Forelimb muscle (tissue), 1 donor: ENCODE data around the gene UNC50. TPM values are rescaled to one million over a fixed set of nuclear protein-coding genes. Genes with fewer than 3 reads are reported as not detected.

Experiments used
- DNase-seq: peaks from one replicate; pipeline ENCODE4 v3.0.0-alpha.2; 2013; ENCODE audit warnings: low read depth
- polyA plus RNA-seq: library from polyadenylated mRNA; unstranded; fragments of 120-200 nt; gene quantifications from one replicate; pipeline ENCODE4 v1.2.1, GENCODE V29; 2013; ENCODE audit not compliant: insufficient read length

The UNC50 gene, protein sequence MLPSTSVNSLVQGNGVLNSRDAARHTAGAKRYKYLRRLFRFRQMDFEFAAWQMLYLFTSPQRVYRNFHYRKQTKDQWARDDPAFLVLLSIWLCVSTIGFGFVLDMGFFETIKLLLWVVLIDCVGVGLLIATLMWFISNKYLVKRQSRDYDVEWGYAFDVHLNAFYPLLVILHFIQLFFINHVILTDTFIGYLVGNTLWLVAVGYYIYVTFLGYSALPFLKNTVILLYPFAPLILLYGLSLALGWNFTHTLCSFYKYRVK
- polyA plus RNA-seq, result 27.1 TPM

GRCh38 chr2:98608116-98608961 lies at the start of gene UNC50, which contains the start of gene COA5:
Gene UNC50, plus strand, starts transcription at chr2:98608589. Its CDS starts 1,171 bp downstream, at chr2:98609760.
Gene COA5, minus strand, starts transcription at chr2:98608512. Its CDS starts 107 bp downstream, at chr2:98608405.
- DNase-seq, result peak; percentile 63

DNA sequence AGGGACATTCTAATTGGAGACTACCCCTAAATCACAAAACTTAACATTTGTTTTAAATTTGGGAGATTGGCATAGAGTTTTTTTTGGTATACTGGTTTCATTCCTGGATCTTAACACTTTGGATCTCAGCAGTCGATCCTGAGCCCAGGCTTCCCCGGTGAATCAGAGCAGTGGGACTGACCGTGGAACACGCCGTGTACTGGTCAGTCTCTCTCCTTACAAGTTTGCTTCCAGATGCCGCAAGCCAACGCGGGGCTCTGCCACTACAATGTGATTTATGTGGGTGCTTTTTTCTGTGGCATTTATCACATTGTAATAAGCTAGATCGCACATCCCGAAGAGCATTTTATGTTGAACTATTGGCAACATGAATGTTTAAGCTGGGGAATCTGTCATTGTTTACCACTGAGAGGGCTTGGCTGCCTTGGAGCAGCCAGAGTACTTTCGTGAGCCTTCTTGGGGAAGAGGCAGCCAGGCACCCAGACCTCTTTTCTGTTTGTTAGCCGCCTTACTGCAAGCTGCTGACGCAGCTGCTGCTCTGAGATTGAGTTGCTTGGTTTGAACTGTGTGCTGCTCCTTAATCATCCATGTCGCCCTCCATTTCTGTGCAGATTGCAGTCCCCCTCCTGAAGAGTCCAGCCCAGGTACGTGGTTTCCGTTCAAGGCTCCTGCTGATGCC lies 49.4 kb upstream of the UNC50 start:
- no peak for DNase-seq

DNA sequence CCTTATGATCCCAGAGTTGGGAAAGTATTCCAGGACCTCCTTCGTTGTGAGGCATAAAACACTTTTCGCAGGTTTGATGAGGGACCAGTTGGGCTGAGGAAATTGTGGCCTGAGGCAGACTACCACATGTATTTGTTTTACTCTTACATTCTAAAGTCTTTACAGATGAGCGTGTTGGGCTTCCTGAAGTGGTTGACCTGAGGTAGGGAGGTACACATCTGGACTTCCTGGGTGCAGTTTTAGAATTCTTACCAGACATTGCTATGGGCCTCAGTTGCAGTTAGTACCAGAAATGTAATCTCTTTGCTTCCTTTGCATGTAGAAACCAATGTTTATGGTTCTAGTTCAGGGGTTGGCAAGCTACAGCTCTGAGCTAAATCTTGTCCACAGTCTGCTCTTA lies 48.8 kb upstream of the UNC50 start:
- no peak for DNase-seq

DNA sequence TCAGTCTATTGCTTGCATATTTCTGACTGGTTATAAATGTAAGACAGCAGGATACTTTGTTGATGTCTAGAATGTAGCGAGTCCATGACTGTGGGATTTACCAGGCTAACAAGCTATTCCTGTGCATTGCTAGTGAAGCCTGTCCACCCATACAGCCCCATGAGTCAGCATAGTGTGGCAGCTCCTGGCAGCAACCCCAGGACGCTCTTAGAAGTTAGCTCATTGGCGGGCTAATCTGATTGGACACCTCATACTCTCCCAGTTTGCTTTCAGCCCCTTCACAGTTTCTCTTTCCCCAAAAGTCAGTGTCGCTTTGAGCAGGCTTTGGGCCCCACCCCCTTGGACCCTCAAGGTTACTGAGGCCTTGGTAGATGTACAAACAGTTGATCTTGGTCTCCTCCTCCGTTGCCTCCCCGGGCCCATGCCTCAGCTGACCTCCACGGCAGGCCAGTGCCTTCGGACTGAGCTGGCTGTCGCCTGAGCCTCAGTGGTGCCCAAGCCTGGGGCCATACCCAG lies 48.1 kb upstream of the UNC50 start:
- DNase-seq, result no peak

DNA sequence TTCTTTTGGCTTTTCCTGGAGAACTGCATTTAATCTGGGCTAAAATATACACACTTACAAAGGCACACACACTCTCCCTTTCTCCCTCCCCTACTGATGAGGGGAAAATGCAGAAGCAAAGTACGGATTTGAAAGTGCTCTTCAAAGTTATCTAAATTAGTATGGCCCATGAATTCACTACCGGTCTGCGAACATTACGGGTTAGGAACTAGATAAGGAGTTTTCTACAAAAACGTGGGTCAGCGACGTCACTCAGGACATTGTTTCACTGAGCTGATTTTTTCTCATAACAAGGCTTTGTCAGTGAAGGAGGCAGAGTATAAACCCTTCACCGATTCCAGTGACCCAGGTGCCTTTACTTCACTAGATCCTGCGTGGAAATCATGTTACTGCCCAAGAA lies 47.4 kb upstream of the UNC50 start:
- DNase-seq, result no peak

- no peak for DNase-seq
Measured at GRCh38 chr2:98561902-98562695, 46.3 kb upstream of the UNC50 start.

DNA sequence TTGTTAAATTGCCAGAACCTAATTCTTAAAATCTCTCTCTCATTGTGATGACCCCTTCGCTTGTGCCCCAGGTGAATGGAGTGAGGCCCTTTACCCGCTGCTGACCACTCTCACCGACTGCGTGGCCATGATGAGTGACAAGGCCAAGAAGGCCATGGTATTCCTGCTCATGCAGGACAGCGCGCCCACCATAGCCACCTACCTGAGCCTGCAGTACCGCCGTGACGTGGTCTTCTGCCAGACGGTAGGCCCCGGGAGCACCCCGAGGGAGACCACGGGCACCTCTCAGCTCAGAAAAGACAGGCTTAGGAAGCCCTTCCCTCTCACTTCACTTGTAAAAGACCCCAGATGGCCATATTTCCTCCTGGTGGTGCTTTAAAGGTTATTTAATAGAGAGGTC lies 45.0 kb upstream of the UNC50 start:
- DNase-seq, result no peak

DNA sequence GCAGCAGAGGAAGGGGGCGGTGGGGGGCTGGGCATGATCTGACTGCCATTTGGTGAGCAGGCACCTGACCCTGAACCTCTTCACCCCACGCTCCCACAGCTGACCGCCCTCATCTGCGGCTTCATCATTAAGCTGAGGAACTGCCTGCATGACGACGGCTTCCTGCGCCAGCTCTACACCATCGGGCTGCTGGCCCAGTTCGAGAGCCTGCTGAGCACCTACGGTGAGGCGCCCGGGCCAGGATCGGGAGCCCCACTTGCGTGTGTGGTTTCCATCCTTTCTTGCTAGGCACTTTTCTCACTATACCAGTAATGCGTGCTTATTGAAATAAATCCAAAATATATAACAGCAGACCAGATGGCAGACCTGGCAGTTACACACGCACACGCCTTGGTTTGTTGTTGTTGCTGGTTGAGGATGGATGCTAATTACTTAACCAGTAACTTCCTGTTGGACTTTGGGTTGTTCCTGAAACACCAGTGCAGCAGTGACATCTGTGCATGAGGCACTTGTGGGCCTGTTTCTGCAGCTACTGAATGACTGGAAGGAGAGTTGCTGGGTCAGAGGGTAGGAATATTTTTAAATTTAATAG lies 43.8 kb upstream of the UNC50 start:
- no peak for DNase-seq

GRCh38 chr2:98565286-98565860 lies 43.0 kb upstream of the UNC50 start:
- no peak for DNase-seq

- no peak for DNase-seq
Measured at GRCh38 chr2:98565941-98566340, 42.4 kb upstream of the UNC50 start.

GRCh38 chr2:98568161-98568956 lies 40.0 kb upstream of the UNC50 start:
- DNase-seq, result no peak

- DNase-seq, result no peak
Measured at GRCh38 chr2:98569197-98569793, 39.1 kb upstream of the UNC50 start.

DNA sequence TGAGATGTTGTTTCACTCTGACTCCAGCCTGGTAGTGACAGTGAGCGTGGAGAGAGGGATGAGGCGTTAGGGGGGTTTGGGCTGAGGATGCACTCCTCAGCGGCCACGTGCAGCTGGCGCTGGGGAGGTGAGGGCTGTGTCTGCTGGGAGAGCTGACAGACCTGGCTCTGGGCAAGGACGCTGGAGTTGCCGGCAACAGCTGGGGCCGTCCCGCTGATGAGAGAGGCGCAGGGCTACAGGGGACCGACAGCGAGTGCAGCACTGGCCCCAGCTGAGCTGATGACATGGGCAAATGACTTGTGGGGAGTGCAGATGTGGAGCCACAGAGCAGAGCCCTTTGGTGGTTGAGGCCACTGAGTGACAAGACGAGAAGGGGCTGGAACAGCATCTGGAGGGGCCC lies 38.5 kb upstream of the UNC50 start:
- DNase-seq, result no peak

- no peak for DNase-seq
Measured at GRCh38 chr2:98570356-98570755, 38.0 kb upstream of the UNC50 start.

- DNase-seq, result no peak
Measured at GRCh38 chr2:98571121-98571701, 37.2 kb upstream of the UNC50 start.

- no peak for DNase-seq
Measured at GRCh38 chr2:98571796-98572195, 36.6 kb upstream of the UNC50 start.

- no peak for DNase-seq
Measured at GRCh38 chr2:98572211-98572610, 36.2 kb upstream of the UNC50 start.

DNA sequence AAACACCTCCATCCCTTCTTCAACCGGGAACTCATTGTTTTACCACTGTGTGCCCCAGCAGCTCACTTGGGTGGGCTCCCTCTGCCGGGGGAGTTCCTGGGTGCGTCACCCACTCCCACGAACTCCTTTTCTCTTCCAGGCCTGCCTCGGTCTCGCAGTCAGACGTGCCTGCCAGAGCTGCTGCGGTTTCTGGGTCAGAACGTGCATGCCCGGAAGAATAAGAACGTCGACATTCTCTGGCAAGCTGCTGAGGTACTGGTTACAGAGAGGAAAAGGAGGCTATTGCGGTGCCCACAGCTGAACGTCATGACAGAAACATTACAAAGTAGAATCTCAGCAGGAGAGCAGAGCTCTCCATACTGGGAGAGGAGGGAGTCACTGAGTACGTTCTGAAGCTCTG lies 35.7 kb upstream of the UNC50 start:
- no peak for DNase-seq

DNA sequence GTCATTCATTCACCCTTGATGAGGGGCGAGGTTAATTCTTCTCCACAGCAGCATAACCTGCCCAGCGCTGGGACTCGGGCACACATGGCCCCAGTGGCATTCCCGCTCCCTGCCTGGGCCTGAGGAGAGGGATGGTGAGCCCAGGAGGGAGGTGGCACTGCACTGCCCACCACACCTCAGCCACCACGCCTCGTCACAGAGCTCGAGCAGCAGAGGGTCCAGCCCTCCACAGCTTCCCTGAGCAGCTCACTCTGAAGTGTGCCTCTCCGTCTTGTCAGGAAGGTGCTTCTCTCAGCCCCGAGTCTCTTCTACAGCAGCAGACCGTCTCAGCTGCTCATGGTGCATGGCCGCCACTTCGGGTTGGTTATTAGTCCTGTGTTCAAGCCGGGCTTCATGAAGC lies 35.0 kb upstream of the UNC50 start:
- DNase-seq, result no peak
